OCI-LY1 (cell line): ENCODE results near the gene DLG5.

ENCODE experiments used
- H2AFZ ChIP-seq: fragments of 200-600 bp; sonication (generic), shearing (Covaris generic); 2 replicates; pipeline ENCODE4 v1.6.0; 2014; ENCODE audit warnings: antibody characterized with exemption, mild to moderate bottlenecking, low read length
- H3F3A ChIP-seq: fragments of 200-600 bp; sonication (generic), shearing (Covaris generic); 2 replicates; pipeline ENCODE4 v1.6.0; 2014; ENCODE audit warnings: mild to moderate bottlenecking, antibody characterized with exemption, low read length, moderate library complexity; ENCODE audit not compliant: insufficient read depth
- H3K27ac ChIP-seq: fragments of 200-600 bp; sonication (generic); 2 replicates; pipeline ENCODE4 v1.5.1; 2014; ENCODE audit warnings: low read length, mixed run types, mild to moderate bottlenecking, low read depth; ENCODE audit not compliant: poor library complexity, severe bottlenecking
- H3K27me3 ChIP-seq: fragments of 200-600 bp; sonication (generic); 2 replicates; pipeline ENCODE4 v1.6.0; 2014; ENCODE audit warnings: antibody characterized with exemption, mild to moderate bottlenecking, low read length, moderate library complexity; ENCODE audit not compliant: insufficient read depth
- H3K36me3 ChIP-seq: fragments of 200-600 bp; sonication (generic); 2 replicates; pipeline ENCODE4 v1.6.1; 2014; ENCODE audit warnings: mild to moderate bottlenecking, antibody characterized with exemption, low read length, moderate library complexity, mixed read lengths; ENCODE audit not compliant: insufficient read depth
- H3K4me1 ChIP-seq: fragments of 200-600 bp; sonication (generic); 2 replicates; pipeline ENCODE4 v1.5.1; 2014; ENCODE audit warnings: mild to moderate bottlenecking, low read length, moderate library complexity; ENCODE audit not compliant: insufficient read depth, severe bottlenecking
- H3K4me2 ChIP-seq: fragments of 200-600 bp; sonication (generic), shearing (Covaris generic); 2 replicates; pipeline ENCODE4 v1.6.1; 2014; ENCODE audit warnings: low read length
- H3K4me3 ChIP-seq: fragments of 200-600 bp; sonication (generic); 2 replicates; pipeline ENCODE4 v1.5.1; 2014; ENCODE audit warnings: low read length, low read depth, mild to moderate bottlenecking, mixed read lengths; ENCODE audit not compliant: poor library complexity, severe bottlenecking
- H3K79me2 ChIP-seq: fragments of 200-600 bp; shearing (Covaris generic); 2 replicates; pipeline ENCODE4 v1.6.1; 2016; ENCODE audit warnings: mixed run types, low read length, mixed read lengths; ENCODE audit not compliant: insufficient read depth
- H3K9ac ChIP-seq: fragments of 200-600 bp; sonication (generic), shearing (Covaris generic); 2 replicates; pipeline ENCODE4 v1.6.1; 2014; ENCODE audit warnings: mild to moderate bottlenecking, low read length, mixed read lengths
- H3K9me2 ChIP-seq: fragments of 200-600 bp; sonication (generic), shearing (Covaris generic); 2 replicates; pipeline ENCODE4 v1.6.1; 2014; ENCODE audit warnings: low read depth, mild to moderate bottlenecking, low read length, mixed read lengths
- H3K9me3 ChIP-seq: fragments of 200-600 bp; shearing (Covaris generic); 2 replicates; pipeline ENCODE4 v1.6.1; 2014; ENCODE audit warnings: low read length, mixed read lengths
- H4K20me1 ChIP-seq: fragments of 200-600 bp; sonication (generic), shearing (Covaris generic); 2 replicates; pipeline ENCODE4 v1.6.0; 2016; ENCODE audit warnings: mild to moderate bottlenecking, low read length; ENCODE audit not compliant: insufficient read depth
- EZH2 ChIP-seq: fragments of 200-600 bp; sonication (generic), shearing (Covaris generic); IDR thresholded peaks from 2 replicates; pipeline ENCODE4 v1.8.0; 2017; ENCODE audit warnings: borderline replicate concordance, mixed run types, mild to moderate bottlenecking, antibody characterized with exemption, low read length, moderate library complexity, mixed read lengths
- TF ChIP-seq, protein P1 (sequence below): fragments of 200-600 bp; sonication (generic), shearing (Covaris generic); IDR thresholded peaks from 2 replicates; pipeline ENCODE4 v1.5.1; 2017; ENCODE audit warnings: mild to moderate bottlenecking, antibody characterized with exemption, low read length, moderate library complexity, mixed read lengths

DLG5 gene

DNA sequence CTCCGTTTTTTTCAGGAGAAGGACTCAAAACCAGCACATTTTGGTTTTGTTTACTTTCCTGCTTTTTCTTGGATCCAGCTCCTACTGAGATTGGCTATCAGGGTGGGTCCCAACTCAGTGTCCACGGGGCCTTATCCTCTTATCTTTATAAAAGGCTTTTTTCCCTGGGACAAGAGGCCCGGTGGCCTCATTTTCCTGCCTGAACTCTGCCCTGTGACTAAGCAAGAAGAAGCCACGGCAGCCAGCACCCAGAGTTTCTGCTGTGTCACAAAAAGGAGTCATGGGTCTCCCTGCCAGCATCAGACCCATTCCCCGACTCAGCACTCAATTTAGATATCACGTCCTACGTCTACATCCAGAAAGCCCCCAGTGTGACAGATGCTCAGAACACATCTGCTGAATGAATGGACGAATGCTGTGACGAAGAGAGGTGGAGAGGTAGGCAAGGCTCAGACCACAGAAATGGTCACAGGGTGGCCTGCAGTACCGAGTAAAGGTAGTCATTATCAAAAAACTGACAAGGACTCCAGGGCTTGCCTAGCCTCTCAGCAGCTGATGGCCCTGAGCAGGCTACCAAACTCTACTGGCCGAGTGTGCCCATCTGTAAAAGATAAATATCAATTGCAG is 16.7 kb downstream of the DLG5 start:
- no peak for TF ChIP-seq EZH2
- TF ChIP-seq, protein P1, sequence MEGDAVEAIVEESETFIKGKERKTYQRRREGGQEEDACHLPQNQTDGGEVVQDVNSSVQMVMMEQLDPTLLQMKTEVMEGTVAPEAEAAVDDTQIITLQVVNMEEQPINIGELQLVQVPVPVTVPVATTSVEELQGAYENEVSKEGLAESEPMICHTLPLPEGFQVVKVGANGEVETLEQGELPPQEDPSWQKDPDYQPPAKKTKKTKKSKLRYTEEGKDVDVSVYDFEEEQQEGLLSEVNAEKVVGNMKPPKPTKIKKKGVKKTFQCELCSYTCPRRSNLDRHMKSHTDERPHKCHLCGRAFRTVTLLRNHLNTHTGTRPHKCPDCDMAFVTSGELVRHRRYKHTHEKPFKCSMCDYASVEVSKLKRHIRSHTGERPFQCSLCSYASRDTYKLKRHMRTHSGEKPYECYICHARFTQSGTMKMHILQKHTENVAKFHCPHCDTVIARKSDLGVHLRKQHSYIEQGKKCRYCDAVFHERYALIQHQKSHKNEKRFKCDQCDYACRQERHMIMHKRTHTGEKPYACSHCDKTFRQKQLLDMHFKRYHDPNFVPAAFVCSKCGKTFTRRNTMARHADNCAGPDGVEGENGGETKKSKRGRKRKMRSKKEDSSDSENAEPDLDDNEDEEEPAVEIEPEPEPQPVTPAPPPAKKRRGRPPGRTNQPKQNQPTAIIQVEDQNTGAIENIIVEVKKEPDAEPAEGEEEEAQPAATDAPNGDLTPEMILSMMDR, result no peak
- Histone ChIP-seq H3K36me3 (no peaks in the 10 kb centered on the region), H3K27me3 (no peaks in the 10 kb centered on the region; the same call in 1 of the 2 replicates), H3K9me3 (no peaks in the 10 kb centered on the region), H3F3A (no peaks in the 10 kb centered on the region), H3K9me2 (no peaks in the 10 kb centered on the region), H3K9ac (no peak overlapping the region), H2AFZ (no peak overlapping the region), H3K4me2 (no peak overlapping the region), H3K27ac (no peak overlapping the region), H3K79me2 (no peaks in the 10 kb centered on the region), H3K4me1 (no peaks in the 10 kb centered on the region), H3K4me3 (no peak overlapping the region), H4K20me1 (no peaks in the 10 kb centered on the region)

DNA sequence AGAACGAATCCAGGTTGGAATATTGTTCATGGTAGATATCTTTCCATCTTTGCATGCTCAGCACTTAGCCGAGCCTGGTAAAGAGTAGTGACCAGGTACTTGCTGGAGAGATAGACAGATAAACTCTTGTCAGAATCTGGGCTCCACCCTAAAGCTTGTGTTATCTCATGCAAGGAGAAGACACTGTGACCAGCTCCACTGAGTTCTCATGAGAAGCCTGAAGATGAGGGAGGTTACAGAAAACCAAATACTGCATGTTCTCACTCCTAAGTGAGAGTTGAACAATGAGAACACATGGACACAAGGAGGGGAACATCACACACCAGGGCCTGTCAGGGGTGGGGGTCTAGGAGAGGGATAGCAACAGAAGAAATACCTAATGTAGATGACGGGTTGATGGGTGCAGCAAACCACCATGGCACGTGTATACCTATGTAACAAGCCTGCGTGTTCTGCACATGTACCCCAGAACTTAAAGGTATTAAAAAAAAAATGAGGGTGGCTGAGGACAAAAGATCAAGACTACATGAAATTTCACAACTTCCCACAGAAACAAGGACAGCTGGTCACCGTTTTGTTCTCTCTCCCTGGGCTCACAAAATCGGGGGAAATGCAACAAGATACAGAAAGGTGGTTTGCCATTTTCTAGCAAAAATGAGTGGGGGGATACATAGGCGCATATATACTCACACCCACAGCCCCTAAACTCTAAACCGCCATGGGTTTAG is 17.4 kb downstream of the DLG5 start:
- Histone ChIP-seq H2AFZ (no peak overlapping the region), H3K9me3 (no peaks in the 10 kb centered on the region), H3K4me2 (no peak overlapping the region), H3K36me3 (no peaks in the 10 kb centered on the region), H3K9me2 (no peaks in the 10 kb centered on the region), H3K27ac (no peak overlapping the region), H3K4me3 (no peak overlapping the region), H3K27me3 (no peaks in the 10 kb centered on the region; the same call in 1 of the 2 replicates), H4K20me1 (no peaks in the 10 kb centered on the region), H3K4me1 (no peaks in the 10 kb centered on the region), H3F3A (no peaks in the 10 kb centered on the region), H3K79me2 (no peaks in the 10 kb centered on the region), H3K9ac (no peak overlapping the region)
- TF ChIP-seq EZH2, result no peak
- TF ChIP-seq, protein P1, result no peak

DNA sequence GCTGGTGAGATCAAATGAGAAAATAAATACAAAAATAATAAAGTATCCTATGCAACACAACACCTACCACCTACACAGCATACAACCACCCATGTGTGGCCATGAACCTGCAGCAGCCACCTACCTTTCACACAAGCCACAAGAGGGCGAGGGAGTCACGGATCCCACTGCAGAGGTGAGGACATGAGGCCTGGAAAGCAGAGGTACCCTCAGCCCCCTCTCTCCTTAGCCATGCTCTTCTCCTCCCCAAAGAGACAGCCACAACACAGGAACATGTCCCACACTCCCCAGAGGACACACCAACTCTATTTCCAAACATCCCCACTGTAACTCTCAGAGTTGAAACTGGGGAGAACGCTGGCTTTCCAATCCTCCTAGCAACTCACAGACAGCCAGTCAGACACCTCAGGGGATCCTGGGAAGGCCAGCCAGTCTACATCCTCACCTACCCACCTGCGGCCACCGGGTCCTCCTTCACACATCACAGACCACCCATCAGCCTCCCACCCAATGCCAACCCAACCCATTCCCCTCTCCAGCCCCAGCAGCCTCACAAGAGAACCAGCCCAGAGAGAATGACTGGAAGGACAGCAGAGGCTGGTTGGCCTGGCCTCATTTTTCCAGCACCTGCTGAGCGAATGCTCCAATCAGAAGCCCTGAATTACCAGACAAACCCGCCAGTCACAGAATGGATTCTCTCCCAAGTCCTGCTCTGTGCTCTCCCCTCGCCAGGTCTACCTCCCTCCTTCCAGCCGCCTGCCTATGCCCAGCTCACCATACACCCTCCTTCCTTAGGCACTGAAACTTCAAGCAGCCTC is 18.4 kb downstream of the DLG5 start:
- Histone ChIP-seq H3K9me3 (no peaks in the 10 kb centered on the region), H3K4me2 (no peak overlapping the region), H3K79me2 (no peaks in the 10 kb centered on the region), H3K27me3 (no peaks in the 10 kb centered on the region; the same call in 1 of the 2 replicates), H3K36me3 (no peaks in the 10 kb centered on the region), H3K4me3 (no peak overlapping the region), H3K9ac (no peak overlapping the region), H3F3A (no peaks in the 10 kb centered on the region), H3K9me2 (no peaks in the 10 kb centered on the region), H3K4me1 (no peaks in the 10 kb centered on the region), H2AFZ (no peak overlapping the region), H3K27ac (no peak overlapping the region), H4K20me1 (no peaks in the 10 kb centered on the region)
- TF ChIP-seq EZH2, result no peak
- TF ChIP-seq, protein P1, result peak; percentile 33; the same call in 1 of the 2 replicates
